Retinal pigment epithelial cell (primary cell): Measurements from ENCODE around the gene SHD.
"Not testable (repeated sequence)": the region's sequence is repeated elsewhere in the genome, so short reads cannot be mapped to it uniquely, and the experiment has no call there.

ENCODE experiments used
- DNase-seq: peaks from one replicate; pipeline ENCODE4 v3.0.0-alpha.2; 2010; ENCODE audit warnings: low read depth
- H3K4me3 ChIP-seq: 2 replicates; pipeline ENCODE4 v1.5.1; 2011; ENCODE audit warnings: mild to moderate bottlenecking, low read length, control low read depth, moderate library complexity
- TF ChIP-seq, protein P1 (sequence below): conservative IDR thresholded peaks from 2 replicates; pipeline ENCODE4 v1.5.1; 2011; ENCODE audit warnings: low read depth, low read length, control low read depth, inconsistent platforms

Gene SHD

GRCh38 chr19:4278419-4279266 is at the start of gene SHD:
TSS of gene SHD (plus strand) at chr19:4279266. CDS start at chr19:4280064, 798 bp downstream.
- TF ChIP-seq, protein P1, sequence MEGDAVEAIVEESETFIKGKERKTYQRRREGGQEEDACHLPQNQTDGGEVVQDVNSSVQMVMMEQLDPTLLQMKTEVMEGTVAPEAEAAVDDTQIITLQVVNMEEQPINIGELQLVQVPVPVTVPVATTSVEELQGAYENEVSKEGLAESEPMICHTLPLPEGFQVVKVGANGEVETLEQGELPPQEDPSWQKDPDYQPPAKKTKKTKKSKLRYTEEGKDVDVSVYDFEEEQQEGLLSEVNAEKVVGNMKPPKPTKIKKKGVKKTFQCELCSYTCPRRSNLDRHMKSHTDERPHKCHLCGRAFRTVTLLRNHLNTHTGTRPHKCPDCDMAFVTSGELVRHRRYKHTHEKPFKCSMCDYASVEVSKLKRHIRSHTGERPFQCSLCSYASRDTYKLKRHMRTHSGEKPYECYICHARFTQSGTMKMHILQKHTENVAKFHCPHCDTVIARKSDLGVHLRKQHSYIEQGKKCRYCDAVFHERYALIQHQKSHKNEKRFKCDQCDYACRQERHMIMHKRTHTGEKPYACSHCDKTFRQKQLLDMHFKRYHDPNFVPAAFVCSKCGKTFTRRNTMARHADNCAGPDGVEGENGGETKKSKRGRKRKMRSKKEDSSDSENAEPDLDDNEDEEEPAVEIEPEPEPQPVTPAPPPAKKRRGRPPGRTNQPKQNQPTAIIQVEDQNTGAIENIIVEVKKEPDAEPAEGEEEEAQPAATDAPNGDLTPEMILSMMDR, result no peak
- DNase-seq, result no peak
- H3K4me3 ChIP-seq, result no peak within 1 kb of the TSS

DNA sequence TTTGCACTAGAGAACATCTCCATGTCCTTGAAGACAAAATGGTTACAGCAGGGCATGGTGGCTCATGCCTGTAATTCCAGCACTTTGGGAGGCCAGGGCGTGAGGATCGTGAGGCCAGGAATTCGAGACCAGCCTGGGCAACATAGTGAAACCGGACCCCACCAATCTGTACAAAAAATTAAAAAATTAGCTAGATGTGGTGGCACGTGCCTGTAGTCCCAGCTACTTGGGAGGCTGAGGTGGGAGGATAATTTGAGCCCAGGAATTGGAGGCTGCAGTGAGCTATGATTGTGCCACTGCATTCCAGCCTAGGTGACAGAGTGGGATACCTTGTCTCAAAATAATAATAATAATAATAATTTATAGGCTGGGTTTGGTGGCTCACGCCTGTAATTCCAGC is 48.8 kb upstream of the SHD start:
- H3K4me3 ChIP-seq, DNase-seq: not testable (repeated sequence)

DNA sequence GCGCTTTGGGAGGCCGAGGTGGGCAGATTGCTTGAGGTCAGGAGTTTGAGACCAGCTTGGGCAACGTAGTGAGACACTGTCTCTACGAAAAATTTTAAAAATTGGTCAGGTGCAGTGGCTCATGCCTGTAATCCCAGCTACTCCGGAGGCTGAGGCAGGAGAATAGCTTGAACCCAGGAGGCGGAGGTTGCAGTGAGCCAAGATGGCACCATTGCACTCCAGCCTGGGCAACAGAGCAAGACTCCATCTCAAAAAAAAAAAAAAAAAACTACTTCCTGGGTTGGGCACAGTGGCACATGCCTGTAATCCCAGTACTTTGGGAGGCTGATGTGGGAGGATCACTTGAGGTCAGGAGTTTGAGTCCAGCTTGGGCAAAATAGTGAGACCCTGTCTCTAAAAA is 47.5 kb upstream of the SHD start:
- H3K4me3 ChIP-seq, DNase-seq: not testable (repeated sequence)

- H3K4me3 ChIP-seq, result not testable (repeated sequence)
Observed at GRCh38 chr19:4232139-4232538, 46.9 kb upstream of the SHD start.

DNA sequence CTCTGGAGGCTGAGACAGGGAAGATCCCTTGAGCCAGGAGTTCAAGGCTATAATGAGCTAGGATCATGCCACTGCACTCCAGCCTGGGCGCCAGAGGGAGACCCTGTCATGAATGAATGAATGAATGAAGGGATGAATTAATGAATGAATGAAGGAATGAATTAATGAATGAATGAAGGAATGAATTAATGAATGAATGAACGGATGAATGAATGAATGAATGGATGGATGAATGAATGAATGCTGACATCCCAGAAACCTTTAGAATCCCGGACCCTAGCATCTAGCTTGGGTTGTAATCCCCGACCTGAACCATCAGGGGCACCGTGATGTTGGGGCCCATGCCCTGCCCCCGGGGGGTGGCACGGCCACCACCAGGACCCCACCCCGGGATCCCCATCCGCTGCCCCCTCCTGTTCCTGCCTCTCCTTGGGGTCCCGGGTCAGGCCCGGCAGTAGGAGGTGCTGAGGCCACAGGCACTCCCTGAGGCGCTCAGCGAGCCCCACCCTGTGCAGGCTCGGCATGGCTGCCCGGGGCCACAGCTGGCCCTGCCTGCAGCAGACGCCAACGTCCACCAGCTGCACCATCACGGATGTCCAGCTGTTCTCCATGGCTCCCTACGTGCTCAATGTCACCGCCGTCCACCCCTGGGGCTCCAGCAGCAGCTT is 46.3 kb upstream of the SHD start:
- no peak overlapping the region for H3K4me3 ChIP-seq
- no peak for DNase-seq
- TF ChIP-seq, protein P1, result no peak

More at GRCh38 chr19:4232139-4232538, 46.9 kb upstream of the SHD start:
- not testable (repeated sequence) for DNase-seq

GRCh38 chr19:4233282-4233853 is 45.7 kb upstream of the SHD start:
- DNase-seq, result no peak
- H3K4me3 ChIP-seq, result no peak overlapping the region
- TF ChIP-seq, protein P1, result peak; percentile 81

DNA sequence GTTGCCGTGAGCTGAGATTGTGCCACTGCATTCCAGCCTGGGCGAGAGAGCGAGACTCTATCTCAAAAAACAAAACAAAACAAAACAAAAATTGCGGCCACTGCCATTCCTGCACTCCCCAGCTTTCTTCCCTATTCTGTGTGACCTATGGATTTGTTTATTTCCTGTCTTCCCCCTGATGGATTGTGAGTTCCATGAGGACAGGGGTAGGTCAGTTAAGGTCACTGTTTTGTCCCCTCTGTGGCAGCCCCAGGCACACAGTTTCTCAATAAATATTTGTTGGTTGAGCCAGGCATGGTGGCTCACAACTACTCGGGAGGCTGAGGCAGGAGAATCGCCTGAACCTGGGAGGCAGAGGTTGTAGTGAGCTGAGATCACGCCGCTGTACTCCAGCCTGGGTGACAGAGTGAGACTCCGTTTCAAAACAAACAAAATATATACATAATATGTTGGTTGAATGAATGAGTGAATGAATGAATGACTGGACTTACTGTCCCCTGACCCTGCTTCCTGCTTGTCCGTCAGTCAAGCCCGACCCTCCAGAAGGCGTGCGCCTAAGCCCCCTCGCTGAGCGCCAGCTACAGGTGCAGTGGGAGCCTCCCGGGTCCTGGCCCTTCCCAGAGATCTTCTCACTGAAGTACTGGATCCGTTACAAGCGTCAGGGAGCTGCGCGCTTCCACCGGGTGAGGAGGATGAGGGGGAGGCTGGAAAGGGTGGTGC is 44.8 kb upstream of the SHD start:
- no peak for DNase-seq
- no peak overlapping the region for H3K4me3 ChIP-seq
- TF ChIP-seq, protein P1, result no peak

DNA sequence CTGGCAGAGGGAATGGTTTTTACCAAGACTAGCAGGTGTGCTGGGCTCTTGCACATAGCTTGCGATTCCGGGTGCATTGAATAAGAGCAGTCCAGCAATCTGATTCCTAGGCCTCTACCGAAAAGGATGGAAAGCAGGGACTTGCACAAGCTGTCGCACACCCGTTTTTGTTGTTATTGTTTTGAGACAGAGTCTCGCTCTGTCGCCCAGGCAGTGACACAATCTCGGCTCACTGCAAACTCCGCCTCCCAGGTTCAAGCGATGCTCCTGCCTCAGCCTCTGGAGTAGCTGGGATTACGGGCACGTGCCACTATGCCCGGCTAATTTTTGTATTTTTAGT is 44.2 kb upstream of the SHD start:
- H3K4me3 ChIP-seq, result no peak overlapping the region
- TF ChIP-seq, protein P1, result no peak

GRCh38 chr19:4237510-4237909 is 41.6 kb upstream of the SHD start:
- not testable (repeated sequence) for H3K4me3 ChIP-seq, DNase-seq

More for the DNA sequence above, 44.2 kb upstream of the SHD start:
- DNase-seq, result no peak
